Aorta (tissue), 5 donors: Measurements from ENCODE around the gene PPM1D. TPM values are rescaled to one million over a fixed set of nuclear protein-coding genes. Genes with fewer than 3 reads are reported as not detected.
A peak's percentile ranks its signal among the peaks of the same experiment; 100 is the strongest.

Experiments used
- ATAC-seq: fragments of 200-7000 bp; cut with Tn5 transposase; one replicate; pipeline ENCODE4 v1.9.1; 2022; ENCODE audit warnings: moderate library complexity; ENCODE audit not compliant: low FRiP score
- DNase-seq, 2 donors: peaks; one replicate each; pipeline ENCODE4 v3.0.0-alpha.2; 2020
- H3K27ac ChIP-seq, 2 donors: one replicate each; pipeline ENCODE4 v1.5.1; 2013; ENCODE audit warnings: low read length in 2 of 2, mild to moderate bottlenecking in 2 of 2, moderate library complexity in 2 of 2, control low read depth in 1 of 2, inconsistent platforms in 1 of 2, low read depth in 1 of 2
- H3K27me3 ChIP-seq, 2 donors: one replicate each; pipeline ENCODE4 v1.6.1; 2013; ENCODE audit warnings: control low read depth in 1 of 2, low read length in 1 of 2, mild to moderate bottlenecking in 1 of 2, moderate library complexity in 1 of 2; ENCODE audit not compliant: insufficient read depth in 2 of 2, control insufficient read depth in 1 of 2
- H3K36me3 ChIP-seq, 2 donors: one replicate each; pipeline ENCODE4 v1.6.1; 2013; ENCODE audit warnings: control low read depth in 1 of 2, low read length in 1 of 2, mild to moderate bottlenecking in 1 of 2; ENCODE audit not compliant: insufficient read depth in 2 of 2, control insufficient read depth in 1 of 2
- H3K4me1 ChIP-seq, 2 donors: one replicate each; pipeline ENCODE4 v1.6.1; 2013; ENCODE audit warnings: low read length in 2 of 2, control low read depth in 1 of 2, mild to moderate bottlenecking in 1 of 2, moderate library complexity in 1 of 2; ENCODE audit not compliant: insufficient read depth in 2 of 2, control insufficient read depth in 1 of 2
- H3K4me3 ChIP-seq, 2 donors: one replicate each; pipeline ENCODE4 v1.5.1; 2013; ENCODE audit warnings: low read length in 2 of 2, control low read depth in 1 of 2, mild to moderate bottlenecking in 1 of 2
- H3K9me3 ChIP-seq: one replicate; pipeline ENCODE4 v1.6.1; 2013; ENCODE audit warnings: mild to moderate bottlenecking, low read length; ENCODE audit not compliant: control insufficient read depth
- WGBS, 2 donors: extraction: QIAGEN DNeasy Blood & Tissue Kit; methylation state at CpG; one replicate each; pipeline ENCODE4 v1.1.7; 2013; 5-methylcytosine and 5-hydroxymethylcytosine counted together
- intact Hi-C, 2 donors: fragments of 100-400 bp; cut with DNase I; formaldehyde crosslinking; loops; one replicate each; pipeline versions ENCODE4 v1.14.2 to v1.15.0; 2022
- polyA plus RNA-seq, 2 donors: library from polyadenylated mRNA; stranded (reverse); fragments of 200-250 nt; gene quantifications; one replicate each; pipeline ENCODE4 v1.2.3, GENCODE V29; 2013
- total RNA-seq, 2 donors: library from RNA; stranded (reverse); fragmentation: NEBNext Ultra II Directional; extraction: Animal tissue kit (Norgen Biotek cat#: 25700); gene quantifications; one replicate each; pipeline ENCODE4 v1.2.1, GENCODE V29; 2021
- donor health status: healthy with polysubstance abuse.
- donor health status: Bipolar disorder and iron deficiency.
- donor health status: DM: no; HTN: no; CAD: no.
- donor health status: DM: no; HTN: no; CAD: no.
- donor health status: DM: yes; HTN: yes; CAD: no.

The PPM1D gene
- total and polyA plus RNA-seq, 4 donors: 2.0 to 16.0 (median 10.1) TPM

DNA sequence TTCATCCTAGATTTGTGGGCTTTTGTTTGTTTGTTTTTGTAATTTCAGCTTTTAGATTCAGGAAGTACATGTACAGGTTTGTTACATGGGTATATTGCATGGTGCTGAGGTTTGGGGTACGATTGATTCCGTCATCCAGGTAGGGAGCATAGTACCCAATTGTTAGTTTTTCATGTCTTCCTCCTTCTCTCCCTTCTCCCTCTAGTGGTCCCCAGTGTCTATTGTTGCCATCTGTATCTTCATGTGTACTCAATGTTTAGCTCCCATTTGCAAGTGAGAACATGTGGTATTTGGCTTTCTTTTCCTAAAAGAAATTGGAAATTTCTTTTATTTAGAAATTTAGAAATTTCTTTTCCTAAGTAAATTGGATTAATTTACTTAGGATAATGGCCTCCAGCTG is 40.5 kb downstream of the PPM1D start:
- no peak overlapping the region for H3K4me3 ChIP-seq
- no peaks in the 10 kb centered on the region for H3K9me3 ChIP-seq
- no peak for ATAC-seq
- H3K36me3 ChIP-seq: no peaks in the 10 kb centered on the region
- no peak for DNase-seq
- H3K27me3 ChIP-seq: no peaks in the 10 kb centered on the region
- intact Hi-C loops: loop anchor here (5.0 to 10.0 kb wide), 2 partner anchors 63 to 196 kb away; no protein-coding TSS in a partner anchor
- no peak overlapping the region for H3K27ac ChIP-seq
- WGBS, 2 donors: 81 to 88% methylated on average over 2 of the region's 2 CpGs
- no peaks in the 10 kb centered on the region for H3K4me1 ChIP-seq

DNA sequence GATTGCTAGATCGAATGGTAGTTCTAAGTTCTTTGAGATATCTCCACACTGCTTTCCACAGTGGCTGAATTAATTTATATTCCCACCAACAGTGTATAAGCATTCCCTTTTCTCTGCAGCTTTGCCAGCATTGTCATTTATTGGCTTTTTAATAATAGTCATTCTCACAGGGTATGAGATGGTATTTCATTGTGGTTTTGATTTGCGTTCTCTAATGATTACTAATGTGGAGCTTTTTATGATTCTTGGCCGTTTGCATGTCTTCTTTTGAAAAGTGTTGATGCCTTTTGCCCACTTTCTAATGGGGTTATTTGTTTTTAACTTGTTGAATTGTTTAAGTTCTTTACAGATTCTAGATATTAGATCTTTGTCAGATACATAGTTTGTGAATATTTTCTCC is 41.1 kb downstream of the PPM1D start:
- H3K9me3 ChIP-seq: no peaks in the 10 kb centered on the region
- WGBS, 2 donors: 82 to 85% methylated on average over 3 of the region's 3 CpGs
- H3K4me3 ChIP-seq: no peak overlapping the region
- ATAC-seq (no peak), DNase-seq (no peak)
- H3K27me3 ChIP-seq: no peaks in the 10 kb centered on the region
- H3K27ac ChIP-seq: no peak overlapping the region
- H3K4me1 ChIP-seq: no peaks in the 10 kb centered on the region
- intact Hi-C loops: loop anchor here (5.0 to 10.0 kb wide), 2 partner anchors 64 to 196 kb away; no protein-coding TSS in a partner anchor
- H3K36me3 ChIP-seq: no peaks in the 10 kb centered on the region

- 3 to 14% methylated on average over 1 of the region's 1 CpG for WGBS, 2 donors
- intact Hi-C loops: loop anchor here (5.0 to 10.0 kb wide), 2 partner anchors 65 to 197 kb away; no protein-coding TSS in a partner anchor
- DNase-seq (peak; percentile 48 to 52), ATAC-seq (peak; percentile 75)
- no peaks in the 10 kb centered on the region for H3K36me3 ChIP-seq
- H3K27me3 ChIP-seq: no peaks in the 10 kb centered on the region
- H3K4me1 ChIP-seq: no peaks in the 10 kb centered on the region
- no peaks in the 10 kb centered on the region for H3K9me3 ChIP-seq
- H3K27ac ChIP-seq: no peak overlapping the region
- H3K4me3 ChIP-seq: no peak overlapping the region
Measured at GRCh38 chr17:60641810-60642220, 41.8 kb downstream of the PPM1D start.

DNA sequence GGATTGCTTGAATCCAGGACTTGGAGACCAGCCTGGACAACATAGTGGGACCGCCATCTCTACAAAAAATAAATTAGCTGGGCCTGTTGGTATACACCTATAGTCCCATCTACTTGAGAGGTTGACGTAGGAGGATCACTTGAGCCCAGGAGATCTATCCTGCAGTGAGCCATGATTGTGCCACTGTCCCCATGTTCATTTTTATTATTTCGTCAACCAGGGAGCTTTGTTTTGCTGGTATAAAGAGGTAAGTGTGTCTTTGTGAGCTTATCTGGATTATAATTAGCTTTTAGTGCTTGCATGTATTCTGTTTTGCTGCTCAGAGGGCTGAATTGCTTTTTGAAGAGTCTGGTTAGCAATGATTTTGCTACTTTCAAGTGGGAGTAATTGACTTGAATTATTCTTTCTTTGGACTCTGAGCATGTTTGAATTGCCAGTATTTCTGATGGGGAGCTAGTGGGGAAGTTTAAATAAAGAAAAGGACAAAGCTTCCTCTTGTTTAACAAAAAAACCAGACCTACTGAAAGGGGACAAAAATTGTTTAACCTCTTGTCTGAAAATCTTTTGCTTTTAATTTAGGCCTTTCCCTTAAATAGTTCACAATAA is 46.0 kb downstream of the PPM1D start:
- WGBS, 2 donors: 91 to 94% methylated on average over 3 of the region's 3 CpGs

GRCh38 chr17:60646701-60647100 is 46.7 kb downstream of the PPM1D start:
- Histone ChIP-seq H3K36me3 (peaks cover 0 to 2% of the 10 kb centered on the region in 2 donors), H3K9me3 (no peaks in the 10 kb centered on the region), H3K27ac (no peak overlapping the region), H3K4me1 (no peaks in the 10 kb centered on the region), H3K27me3 (no peaks in the 10 kb centered on the region), H3K4me3 (no peak overlapping the region)
- intact Hi-C loops: loop anchor here in 1 of 2 donors (10.0 kb wide), 1 partner anchor 202 kb away; no protein-coding TSS in a partner anchor
- WGBS, 2 donors: 82 to 83% methylated on average over 3 of the region's 3 CpGs
- DNase-seq (no peak), ATAC-seq (no peak)

More for the DNA sequence above, 46.0 kb downstream of the PPM1D start:
- H3K9me3 ChIP-seq: no peaks in the 10 kb centered on the region
- H3K36me3 ChIP-seq: peaks cover 0 to 2% of the 10 kb centered on the region in 2 donors
- DNase-seq: no peak
- no peaks in the 10 kb centered on the region for H3K4me1 ChIP-seq
- no peak for ATAC-seq
- H3K27me3 ChIP-seq: no peaks in the 10 kb centered on the region
- intact Hi-C loops: loop anchor here in 1 of 2 donors (10.0 kb wide), 1 partner anchor 201 kb away; no protein-coding TSS in a partner anchor
- H3K27ac ChIP-seq: no peak overlapping the region
- H3K4me3 ChIP-seq: no peak overlapping the region

DNA sequence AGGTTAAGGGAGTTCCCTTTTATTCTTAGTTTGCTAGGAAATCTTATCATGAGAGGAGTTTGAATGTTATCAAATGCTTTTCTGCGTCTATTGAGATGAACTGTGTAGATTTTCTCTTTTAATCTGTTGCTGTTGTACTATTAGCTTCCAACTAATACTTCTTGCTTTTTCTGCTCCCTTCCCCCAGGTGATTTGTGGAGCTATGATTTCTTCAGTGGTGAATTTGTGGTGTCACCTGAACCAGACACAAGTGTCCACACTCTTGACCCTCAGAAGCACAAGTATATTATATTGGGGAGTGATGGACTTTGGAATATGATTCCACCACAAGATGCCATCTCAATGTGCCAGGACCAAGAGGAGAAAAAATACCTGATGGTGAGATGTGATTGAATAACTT is 47.7 kb downstream of the PPM1D start:
- no peak for ATAC-seq
- DNase-seq: no peak
- no peak overlapping the region for H3K4me3 ChIP-seq
- no peaks in the 10 kb centered on the region for H3K4me1 ChIP-seq
- 89 to 90% methylated on average over 1 of the region's 1 CpG for WGBS, 2 donors
- H3K27ac ChIP-seq: no peak overlapping the region
- intact Hi-C loops: loop anchor here in 1 of 2 donors (10.0 kb wide), 1 partner anchor 203 kb away; no protein-coding TSS in a partner anchor
- H3K9me3 ChIP-seq: no peaks in the 10 kb centered on the region
- peaks cover 0 to 2% of the 10 kb centered on the region in 2 donors for H3K36me3 ChIP-seq
- no peaks in the 10 kb centered on the region for H3K27me3 ChIP-seq

- intact Hi-C loops: no loop called here
- Histone ChIP-seq H3K9me3 (no peaks in the 10 kb centered on the region), H3K36me3 (peaks cover 0 to 2% of the 10 kb centered on the region in 2 donors), H3K4me1 (no peaks in the 10 kb centered on the region), H3K27ac (no peak overlapping the region), H3K4me3 (no peak overlapping the region), H3K27me3 (no peaks in the 10 kb centered on the region)
- DNase-seq: no peak
- WGBS, 2 donors: 75 to 89% methylated on average over 2 of the region's 2 CpGs
- no peak for ATAC-seq
Measured at GRCh38 chr17:60652454-60653247, 52.7 kb downstream of the PPM1D start.

DNA sequence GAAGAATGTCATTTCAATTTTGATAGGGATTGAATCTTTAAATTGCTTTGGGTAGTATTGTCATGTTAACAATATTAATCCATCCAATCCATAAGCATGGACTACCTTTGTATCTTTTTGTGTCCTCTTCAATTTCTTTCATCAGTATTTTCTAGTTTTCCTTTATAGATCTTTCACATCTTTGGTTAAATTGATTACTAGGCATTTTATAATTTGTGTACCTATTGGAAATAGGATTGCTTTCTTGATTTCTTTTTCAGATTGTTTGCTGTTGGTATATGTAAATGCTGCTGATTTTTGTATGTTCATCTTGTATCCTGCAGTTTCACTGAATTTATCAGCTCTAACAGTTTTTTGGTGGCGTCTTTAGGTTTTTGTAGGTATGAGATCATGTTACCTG is 53.6 kb downstream of the PPM1D start:
- H3K27ac ChIP-seq: no peak overlapping the region
- WGBS, 2 donors: 95 to 97% methylated on average over 1 of the region's 1 CpG
- no peaks in the 10 kb centered on the region for H3K9me3 ChIP-seq
- no peaks in the 10 kb centered on the region for H3K27me3 ChIP-seq
- no peaks in the 10 kb centered on the region for H3K4me1 ChIP-seq
- no peak overlapping the region for H3K4me3 ChIP-seq
- no peaks in the 10 kb centered on the region for H3K36me3 ChIP-seq
- intact Hi-C loops: no loop called here
- DNase-seq (no peak), ATAC-seq (no peak)
